ENCODE measurements around the gene HSD17B1. TPM values are rescaled to one million over a fixed set of nuclear protein-coding genes. Genes with fewer than 3 reads are reported as not detected.
A peak's percentile ranks its signal among the peaks of the same experiment; 100 is the strongest.

The HSD17B1 gene
- total and polyA plus RNA-seq, 2 of the 13 experiments (the other 11 are each of a cell fraction or from before 2014, with no cell fraction given), result 0.54 to 0.93 TPM

DNA sequence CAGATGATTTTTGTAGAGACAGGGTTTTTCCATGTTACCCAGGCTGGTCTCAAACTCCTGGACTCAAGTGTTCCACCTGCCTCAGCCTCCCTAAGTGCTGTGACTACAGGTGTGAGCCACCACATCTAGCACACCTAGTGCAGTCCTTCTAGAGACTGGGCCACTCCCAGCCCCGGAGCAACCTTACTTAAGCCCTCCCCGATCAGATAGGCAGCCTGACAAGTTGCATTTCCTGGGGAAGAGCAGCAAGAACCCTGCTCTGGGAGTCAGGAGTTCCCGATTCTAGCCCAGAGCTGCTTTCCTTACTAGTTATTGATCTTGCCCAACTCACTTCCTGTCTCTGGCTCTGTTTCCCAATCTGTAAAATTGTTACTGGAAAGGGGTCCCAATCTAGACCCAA lies 23.7 kb upstream of the HSD17B1 start:
- no peak overlapping the region for H2AFZ ChIP-seq (ENCODE audit: low read length)
- no peak overlapping the region for H3K9ac ChIP-seq (ENCODE audit: insufficient read depth, low read depth, low read length)
- H3K4me3 ChIP-seq (replicated peaks in 1 of 3; ENCODE audit: insufficient read depth in 1 of 3, low read depth in 2 of 3, low read length in 3 of 3), result no peak overlapping the region
- ChIA-PET POLR2A (interaction anchor here (0.7 to 5.3 kb wide), 6 partner anchors 9 to 139 kb away, joined by 4 to 67 read pairs (median 26); no protein-coding TSS in a partner anchor), CTCF (ENCODE audit: low intra/inter-chr PET ratio, low total read pairs) (interaction anchor here (1.3 kb wide), 1 partner anchor 207 kb away, joined by 3 read pairs; no protein-coding TSS in a partner anchor)
- no TSS peak for BruUV-seq (replicated peaks)
- no peaks in the 10 kb centered on the region for H3K79me2 ChIP-seq (ENCODE audit: insufficient read depth, low read length)
- no peaks in the 10 kb centered on the region for H3K27me3 ChIP-seq (ENCODE audit: control insufficient read depth in 1 of 2, insufficient read depth in 2 of 2, low read length in 2 of 2)
- H4K20me1 ChIP-seq (ENCODE audit: insufficient read depth, low read length), result no peaks in the 10 kb centered on the region
- no peaks in the 10 kb centered on the region for H3K36me3 ChIP-seq (replicated peaks in 1 of 2; ENCODE audit: control insufficient read depth in 1 of 2, insufficient read depth in 2 of 2, low read length in 2 of 2)
- ATAC-seq (no peak), DNase-seq (ENCODE audit: low spot score) (no peak), FAIRE-seq (no peak)
- WGBS (ENCODE audit: low lambda C conversion rate), result 7% methylated on average over 3 of the region's 3 CpGs
- peak overlapping the region; percentile 14; the same call in 1 of the 2 replicates for H3K4me2 ChIP-seq (ENCODE audit: low read depth, low read length)
- in situ Hi-C loops (cut with HindIII; ENCODE audit: extremely low pct_ligation_motif_present, low pct_unique_long_range_greater_than_20kb) (no loop called here), intact Hi-C loops (cut with micrococcal nuclease; ENCODE audit: unreplicated experiment) (no loop called here)
- peak overlapping the region; percentile 14 for H3K27ac ChIP-seq (ENCODE audit: extremely low read length, insufficient read depth, low read length)
- H3K4me1 ChIP-seq (ENCODE audit: insufficient read depth, low read length), result peaks cover 86% of the 10 kb centered on the region
- no peaks in the 10 kb centered on the region for H3K9me3 ChIP-seq (ENCODE audit: low read length)
- TF ChIP-seq, protein P1, sequence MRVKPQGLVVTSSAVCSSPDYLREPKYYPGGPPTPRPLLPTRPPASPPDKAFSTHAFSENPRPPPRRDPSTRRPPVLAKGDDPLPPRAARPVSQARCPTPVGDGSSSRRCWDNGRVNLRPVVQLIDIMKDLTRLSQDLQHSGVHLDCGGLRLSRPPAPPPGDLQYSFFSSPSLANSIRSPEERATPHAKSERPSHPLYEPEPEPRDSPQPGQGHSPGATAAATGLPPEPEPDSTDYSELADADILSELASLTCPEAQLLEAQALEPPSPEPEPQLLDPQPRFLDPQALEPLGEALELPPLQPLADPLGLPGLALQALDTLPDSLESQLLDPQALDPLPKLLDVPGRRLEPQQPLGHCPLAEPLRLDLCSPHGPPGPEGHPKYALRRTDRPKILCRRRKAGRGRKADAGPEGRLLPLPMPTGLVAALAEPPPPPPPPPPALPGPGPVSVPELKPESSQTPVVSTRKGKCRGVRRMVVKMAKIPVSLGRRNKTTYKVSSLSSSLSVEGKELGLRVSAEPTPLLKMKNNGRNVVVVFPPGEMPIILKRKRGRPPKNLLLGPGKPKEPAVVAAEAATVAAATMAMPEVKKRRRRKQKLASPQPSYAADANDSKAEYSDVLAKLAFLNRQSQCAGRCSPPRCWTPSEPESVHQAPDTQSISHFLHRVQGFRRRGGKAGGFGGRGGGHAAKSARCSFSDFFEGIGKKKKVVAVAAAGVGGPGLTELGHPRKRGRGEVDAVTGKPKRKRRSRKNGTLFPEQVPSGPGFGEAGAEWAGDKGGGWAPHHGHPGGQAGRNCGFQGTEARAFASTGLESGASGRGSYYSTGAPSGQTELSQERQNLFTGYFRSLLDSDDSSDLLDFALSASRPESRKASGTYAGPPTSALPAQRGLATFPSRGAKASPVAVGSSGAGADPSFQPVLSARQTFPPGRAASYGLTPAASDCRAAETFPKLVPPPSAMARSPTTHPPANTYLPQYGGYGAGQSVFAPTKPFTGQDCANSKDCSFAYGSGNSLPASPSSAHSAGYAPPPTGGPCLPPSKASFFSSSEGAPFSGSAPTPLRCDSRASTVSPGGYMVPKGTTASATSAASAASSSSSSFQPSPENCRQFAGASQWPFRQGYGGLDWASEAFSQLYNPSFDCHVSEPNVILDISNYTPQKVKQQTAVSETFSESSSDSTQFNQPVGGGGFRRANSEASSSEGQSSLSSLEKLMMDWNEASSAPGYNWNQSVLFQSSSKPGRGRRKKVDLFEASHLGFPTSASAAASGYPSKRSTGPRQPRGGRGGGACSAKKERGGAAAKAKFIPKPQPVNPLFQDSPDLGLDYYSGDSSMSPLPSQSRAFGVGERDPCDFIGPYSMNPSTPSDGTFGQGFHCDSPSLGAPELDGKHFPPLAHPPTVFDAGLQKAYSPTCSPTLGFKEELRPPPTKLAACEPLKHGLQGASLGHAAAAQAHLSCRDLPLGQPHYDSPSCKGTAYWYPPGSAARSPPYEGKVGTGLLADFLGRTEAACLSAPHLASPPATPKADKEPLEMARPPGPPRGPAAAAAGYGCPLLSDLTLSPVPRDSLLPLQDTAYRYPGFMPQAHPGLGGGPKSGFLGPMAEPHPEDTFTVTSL (CRISPR knock-in tag; IDR thresholded peaks at IDR 0.05; ENCODE audit: borderline replicate concordance), result no peak
- TF ChIP-seq, protein P2, sequence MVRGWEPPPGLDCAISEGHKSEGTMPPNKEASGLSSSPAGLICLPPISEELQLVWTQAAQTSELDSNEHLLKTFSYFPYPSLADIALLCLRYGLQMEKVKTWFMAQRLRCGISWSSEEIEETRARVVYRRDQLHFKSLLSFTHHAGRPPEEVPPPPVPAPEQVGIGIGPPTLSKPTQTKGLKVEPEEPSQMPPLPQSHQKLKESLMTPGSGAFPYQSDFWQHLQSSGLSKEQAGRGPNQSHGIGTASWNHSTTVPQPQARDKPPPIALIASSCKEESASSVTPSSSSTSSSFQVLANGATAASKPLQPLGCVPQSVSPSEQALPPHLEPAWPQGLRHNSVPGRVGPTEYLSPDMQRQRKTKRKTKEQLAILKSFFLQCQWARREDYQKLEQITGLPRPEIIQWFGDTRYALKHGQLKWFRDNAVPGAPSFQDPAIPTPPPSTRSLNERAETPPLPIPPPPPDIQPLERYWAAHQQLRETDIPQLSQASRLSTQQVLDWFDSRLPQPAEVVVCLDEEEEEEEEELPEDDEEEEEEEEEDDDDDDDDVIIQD (CRISPR knock-in tag; IDR thresholded peaks at IDR 0.05; ENCODE audit: low read depth), result no peak
- TF ChIP-seq ZNF101 (CRISPR knock-in tag; IDR thresholded peaks at IDR 0.05; ENCODE audit: borderline replicate concordance, low read depth) (no peak), AGO2 (optimal IDR thresholded peaks at IDR 0.05; ENCODE audit: low read depth, low read length) (no peak), ETV5 (CRISPR knock-in tag; IDR thresholded peaks at IDR 0.05; ENCODE audit: borderline replicate concordance) (0 out of 2 replicates have a peak, but pooled peaks have one; percentile 3), ZNF460 (CRISPR knock-in tag; IDR thresholded peaks at IDR 0.05; ENCODE audit: borderline replicate concordance) (peak; percentile 66; the same call in 1 of the 2 replicates), NR2F2 (IDR thresholded peaks at IDR 0.05; ENCODE audit: borderline replicate concordance, low read depth) (no peak), ZNF451 (CRISPR knock-in tag; IDR thresholded peaks at IDR 0.05) (0 out of 2 replicates have a peak, but pooled peaks have one; percentile 12)
- TF ChIP-seq, protein P3, sequence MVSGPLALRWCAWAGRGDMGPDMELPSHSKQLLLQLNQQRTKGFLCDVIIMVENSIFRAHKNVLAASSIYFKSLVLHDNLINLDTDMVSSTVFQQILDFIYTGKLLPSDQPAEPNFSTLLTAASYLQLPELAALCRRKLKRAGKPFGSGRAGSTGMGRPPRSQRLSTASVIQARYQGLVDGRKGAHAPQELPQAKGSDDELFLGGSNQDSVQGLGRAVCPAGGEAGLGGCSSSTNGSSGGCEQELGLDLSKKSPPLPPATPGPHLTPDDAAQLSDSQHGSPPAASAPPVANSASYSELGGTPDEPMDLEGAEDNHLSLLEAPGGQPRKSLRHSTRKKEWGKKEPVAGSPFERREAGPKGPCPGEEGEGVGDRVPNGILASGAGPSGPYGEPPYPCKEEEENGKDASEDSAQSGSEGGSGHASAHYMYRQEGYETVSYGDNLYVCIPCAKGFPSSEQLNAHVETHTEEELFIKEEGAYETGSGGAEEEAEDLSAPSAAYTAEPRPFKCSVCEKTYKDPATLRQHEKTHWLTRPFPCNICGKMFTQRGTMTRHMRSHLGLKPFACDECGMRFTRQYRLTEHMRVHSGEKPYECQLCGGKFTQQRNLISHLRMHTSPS (CRISPR knock-in tag; IDR thresholded peaks at IDR 0.05; ENCODE audit: low read depth), result 0 out of 2 replicates have a peak, but pooled peaks have one; percentile 7
- TF ChIP-seq, protein P4, sequence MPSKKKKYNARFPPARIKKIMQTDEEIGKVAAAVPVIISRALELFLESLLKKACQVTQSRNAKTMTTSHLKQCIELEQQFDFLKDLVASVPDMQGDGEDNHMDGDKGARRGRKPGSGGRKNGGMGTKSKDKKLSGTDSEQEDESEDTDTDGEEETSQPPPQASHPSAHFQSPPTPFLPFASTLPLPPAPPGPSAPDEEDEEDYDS (CRISPR knock-in tag; IDR thresholded peaks at IDR 0.05), result peak; percentile 47; the same call in 1 of the 2 replicates
